A549 (cell line): Measurements from ENCODE around the gene UQCR11. TPM values are rescaled to one million over a fixed set of nuclear protein-coding genes. Genes with fewer than 3 reads are reported as not detected.

ENCODE experiments used
- ATAC-seq, 2 experiments: fragments of 200-7000 bp in 1 of 2; fragments of >200 bp in 1 of 2; cut with Nextera tagmentation in 1 of 2; cut with Tn5 transposase in 1 of 2; 3 replicates each; pipeline versions ENCODE4 v1.8.0 to v1.9.1; 2018 to 2020; ENCODE audit warnings: mild to moderate bottlenecking in 1 of 2, moderate library complexity in 1 of 2
- CTCF ChIA-PET: fragments of 300-600 bp; sonication (Branson Sonifier 250); formaldehyde crosslinking; extraction: SDS; loops from one replicate; lab custom pipeline; 2021; ENCODE audit warnings: antibody characterized with exemption, inconsistent platforms; lab: Yijun Ruan, JAX
- POLR2A ChIA-PET: fragments of 350-600 bp; formaldehyde crosslinking; extraction: SDS; loops from one replicate; lab custom pipeline; 2021; ENCODE audit warnings: antibody characterized with exemption, inconsistent platforms; lab: Yijun Ruan, JAX
- DNase-seq, 2 experiments: peaks; one replicate each; pipeline versions ENCODE4 v3.0.0 to v3.0.0-alpha.2; 2011 to 2016; ENCODE audit warnings: low read depth in 1 of 2, low spot score in 1 of 2
- FAIRE-seq: peaks from 2 replicates; lab custom pipeline; 2011; peaks lifted over from hg19 to GRCh38; lab: Jason Lieb, UNC
- H3K27ac ChIP-seq, 2 experiments: fragments of >200 bp; sonication (Bioruptor Twin); formaldehyde crosslinking; 3 replicates each; pipeline ENCODE4 v1.5.1; 2016 to 2017
- H3K4me1 ChIP-seq: fragments of >200 bp; sonication (Bioruptor Twin); formaldehyde crosslinking; 3 replicates; pipeline ENCODE4 v1.6.1; 2016
- H3K4me2 ChIP-seq: fragments of >200 bp; sonication (Bioruptor Twin); formaldehyde crosslinking; 3 replicates; pipeline ENCODE4 v1.6.1; 2016
- H3K4me3 ChIP-seq: fragments of >200 bp; sonication (Bioruptor Twin); formaldehyde crosslinking; 3 replicates; pipeline ENCODE4 v1.5.1; 2016
- H3K9me3 ChIP-seq: fragments of >200 bp; sonication (Bioruptor Twin); formaldehyde crosslinking; 3 replicates; pipeline ENCODE4 v1.6.1; 2016
- BHLHE40 ChIP-seq: IDR thresholded peaks from 2 replicates; pipeline ENCODE4 v1.6.1; 2012; ENCODE audit warnings: low read depth, low read length, inconsistent platforms
- CBX8 ChIP-seq: fragments of 200-600 bp; sonication (generic); IDR thresholded peaks from 2 replicates; pipeline ENCODE4 v1.6.1; 2016
- ELK1 ChIP-seq: fragments of 150-350 bp; IDR thresholded peaks from 2 replicates; pipeline ENCODE4 v1.6.1; 2014; ENCODE audit warnings: low read depth, mild to moderate bottlenecking, low read length
- EP300 ChIP-seq, 2 experiments: fragments of >200 bp; sonication (Bioruptor Twin); formaldehyde crosslinking; IDR thresholded peaks; 2 replicates in 1 of 2; 3 replicates in 1 of 2; pipeline ENCODE4 v1.6.1; 2016 to 2017
- FOSB ChIP-seq: fragments of 250-450 bp; sonication (Bioruptor Pico); IDR thresholded peaks from 2 replicates; pipeline ENCODE4 v1.5.0; 2020; ENCODE audit warnings: mild to moderate bottlenecking, moderate library complexity
- FOXS1 ChIP-seq: fragments of 250-450 bp; sonication (Bioruptor Pico); IDR thresholded peaks from 2 replicates; pipeline ENCODE4 v1.5.0; 2020; ENCODE audit warnings: mild to moderate bottlenecking, moderate library complexity
- GATA3 ChIP-seq: IDR thresholded peaks from 2 replicates; pipeline ENCODE4 v1.6.1; 2012; ENCODE audit warnings: borderline replicate concordance
- HOXA7 ChIP-seq: fragments of 250-450 bp; sonication (Bioruptor Pico); IDR thresholded peaks from 2 replicates; pipeline ENCODE4 v1.5.0; 2020; ENCODE audit warnings: mild to moderate bottlenecking, moderate library complexity
- MAFK ChIP-seq: fragments of 450-650 bp; IDR thresholded peaks from 2 replicates; pipeline ENCODE4 v1.6.1; 2014; ENCODE audit not compliant: partially characterized antibody
- MAX ChIP-seq: IDR thresholded peaks from 2 replicates; pipeline ENCODE4 v1.6.1; 2012
- MYC ChIP-seq: IDR thresholded peaks from 2 replicates; pipeline ENCODE4 v1.6.1; 2012; ENCODE audit warnings: mild to moderate bottlenecking, inconsistent platforms, low read length, improper control_type of control experiment, borderline replicate concordance
- NR3C1 ChIP-seq: fragments of >200 bp; sonication (Bioruptor Twin); formaldehyde crosslinking; IDR thresholded peaks from 3 replicates; pipeline ENCODE4 v1.6.1; 2017
- PBX3 ChIP-seq: IDR thresholded peaks from 2 replicates; pipeline ENCODE4 v1.6.1; 2012
- POLR2AphosphoS2 ChIP-seq: conservative IDR thresholded peaks from 2 replicates; pipeline ENCODE4 v1.6.1; 2012; ENCODE audit warnings: low read length, improper control_type of control experiment, inconsistent platforms
- RAD21 ChIP-seq, 2 experiments: fragments of >200 bp in 1 of 2; sonication (Bioruptor Twin) in 1 of 2; formaldehyde crosslinking in 1 of 2; IDR thresholded peaks in 1 of 2; conservative IDR thresholded peaks in 1 of 2; 2 replicates in 1 of 2; 3 replicates in 1 of 2; pipeline ENCODE4 v1.6.1; 2012 to 2018; ENCODE audit warnings: inconsistent platforms in 1 of 2
- RFX5 ChIP-seq: fragments of 450-650 bp; IDR thresholded peaks from 2 replicates; pipeline ENCODE4 v1.7.1; 2014; ENCODE audit warnings: antibody characterized with exemption, mild to moderate bottlenecking, moderate library complexity
- RNF2 ChIP-seq: fragments of 200-600 bp; sonication (generic); IDR thresholded peaks from 2 replicates; pipeline ENCODE4 v1.6.1; 2016; ENCODE audit warnings: low read depth, mild to moderate bottlenecking, antibody characterized with exemption, moderate library complexity, borderline replicate concordance
- SMC3 ChIP-seq: fragments of >200 bp; sonication (Bioruptor Twin); formaldehyde crosslinking; IDR thresholded peaks from 3 replicates; pipeline ENCODE4 v1.6.1; 2018; ENCODE audit warnings: inconsistent platforms
- USF2 ChIP-seq: fragments of 450-650 bp; IDR thresholded peaks from 2 replicates; pipeline ENCODE4 v1.6.1; 2014; ENCODE audit warnings: antibody characterized with exemption
- ZFP36 ChIP-seq: fragments of 450-650 bp; IDR thresholded peaks from 2 replicates; pipeline ENCODE4 v1.6.1; 2014; ENCODE audit warnings: borderline replicate concordance; ENCODE audit not compliant: partially characterized antibody
- ZNF302 ChIP-seq: fragments of 250-450 bp; sonication (Bioruptor Pico); IDR thresholded peaks from 2 replicates; pipeline ENCODE4 v1.9.0; 2021; ENCODE audit warnings: inconsistent platforms, mild to moderate bottlenecking, moderate library complexity
- WGBS: methylation state at CpG from one replicate; pipeline ENCODE4 v1.1.6; 2017; ENCODE audit errors: missing lambda C conversion rate; 5-methylcytosine and 5-hydroxymethylcytosine counted together
- polyA plus RNA-seq, 4 experiments: library from polyadenylated mRNA; depleted of rRNA in 3 of 4; stranded (reverse); fragments of >200 nt; fragmentation: RNase III in 1 of 4; extraction: RNeasy Plus Mini Kit Qiagen cat#74134 plus additional on column Dnase treatment in 1 of 4; gene quantifications; 2 replicates in 3 of 4; 3 replicates in 1 of 4; pipeline ENCODE4 v1.2.3, GENCODE V29; 2011 to 2017

The UQCR11 gene
- polyA plus RNA-seq, 2 of the 4 experiments (the other 2 are of a cell fraction), result 111 to 152 TPM

GRCh38 chr19:1601613-1602064 lies 3.6 kb downstream of the UQCR11 start:
- no peak for TF ChIP-seq POLR2AphosphoS2
- TF ChIP-seq BHLHE40, result no peak

GRCh38 chr19:1599460-1599846 lies 5.8 kb downstream of the UQCR11 start:
- ATAC-seq (no peak; a peak in 2 of 6 replicates), FAIRE-seq (no peak), DNase-seq (no peak)
- Histone ChIP-seq H3K4me3 (no peak overlapping the region), H3K9me3 (no peaks in the 10 kb centered on the region), H3K27ac (no peak overlapping the region), H3K4me1 (no peaks in the 10 kb centered on the region)
- WGBS, result 100% methylated on average over 1 of the region's 15 CpGs
- ChIA-PET CTCF (interaction anchor here (0.9 to 1.0 kb wide), 2 partner anchors 9 kb away, joined by 3 read pairs; no protein-coding TSS in a partner anchor), POLR2A (no interaction called here)
- TF ChIP-seq USF2 (no peak), SMC3 (no peak), EP300 (IDR thresholded peaks at IDR 0.05) (no peak), RAD21 (conservative IDR thresholded peaks at IDR 0.05 in 1 of 2, IDR thresholded peaks at IDR 0.05 in 1 of 2) (no peak), FOXS1 (CRISPR knock-in tag) (no peak), NR3C1 (no peak), RFX5 (no peak), ZFP36 (no peak), MYC (no peak), MAFK (no peak), ZNF302 (CRISPR knock-in tag) (no peak), PBX3 (no peak), GATA3 (no peak), CBX8 (no peak), HOXA7 (no peak), MAX (no peak), ELK1 (no peak), FOSB (CRISPR knock-in tag) (no peak), RNF2 (no peak)
- TF ChIP-seq, all 56 proteins: peak for 0
- H3K4me2 ChIP-seq, result no peak overlapping the region

More at GRCh38 chr19:1601613-1602064, 3.6 kb downstream of the UQCR11 start:
- DNase-seq (no peak), ATAC-seq (no peak), FAIRE-seq (no peak)
- Histone ChIP-seq H3K4me2 (no peak overlapping the region), H3K27ac (no peak overlapping the region), H3K4me1 (peaks cover 7% of the 10 kb centered on the region), H3K9me3 (no peaks in the 10 kb centered on the region), H3K4me3 (no peak overlapping the region)
- ChIA-PET CTCF (interaction anchor here (1.5 to 1.8 kb wide), 2 partner anchors 10 to 39 kb away, joined by 4 to 6 read pairs; no protein-coding TSS in a partner anchor), POLR2A (interaction anchor here (0.9 kb wide), 1 partner anchor 9 kb away, joined by 3 read pairs; the partner anchor contains the start of gene MBD3)
- 93% methylated on average over 13 of the region's 14 CpGs for WGBS
